GM10248 (cell line): Measurements from ENCODE around the gene COL9A2.

Experiments
- CTCF ChIA-PET: fragments of 300-600 bp; sonication (Branson Sonifier 250); formaldehyde crosslinking; extraction: SDS; loops from one replicate; lab custom pipeline; 2021; ENCODE audit warnings: antibody characterized with exemption; lab: Yijun Ruan, JAX
- POLR2A ChIA-PET: fragments of 350-650 bp; sonication (Branson Sonifier 250); formaldehyde crosslinking; extraction: SDS; loops from one replicate; lab custom pipeline; 2020; ENCODE audit warnings: antibody characterized with exemption; lab: Yijun Ruan, JAX
- DNase-seq: peaks from one replicate; pipeline ENCODE4 v3.0.0; 2012; ENCODE audit errors: extremely low spot score
- TF ChIP-seq, protein P1 (sequence below): IDR thresholded peaks from 2 replicates; pipeline ENCODE4 v1.5.1; 2012; ENCODE audit warnings: mild to moderate bottlenecking, low read depth; ENCODE audit errors: extremely low read depth, missing control alignments, control extremely low read depth

The COL9A2 gene

DNA sequence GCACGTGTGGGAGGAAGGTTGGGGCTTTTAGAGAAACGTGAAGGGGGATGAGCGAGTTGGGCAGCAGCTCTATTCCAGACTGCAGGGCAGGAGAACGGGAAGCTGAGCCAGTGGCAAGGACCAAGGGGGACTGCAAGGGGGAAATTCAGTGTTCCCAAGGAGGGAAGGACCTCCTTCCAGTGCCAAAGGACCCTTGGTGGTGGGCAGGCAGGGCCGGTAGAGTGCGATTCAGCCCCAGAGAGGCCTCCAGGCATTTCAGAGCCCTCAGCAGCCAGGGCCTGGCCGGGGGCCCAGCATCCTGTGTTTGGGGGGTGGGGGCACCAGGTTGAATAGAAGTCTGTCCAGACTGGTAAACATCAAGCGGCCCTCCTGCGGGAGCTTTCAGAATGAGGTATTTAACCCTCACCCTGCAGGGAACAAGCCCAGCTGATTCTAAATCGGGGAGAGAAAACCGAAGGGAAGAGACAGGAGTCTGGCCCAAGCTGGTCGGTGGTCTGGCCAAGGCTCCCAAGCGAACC is 2.3 kb downstream of the COL9A2 start:
- ChIA-PET CTCF (interaction anchor here (0.7 to 10.7 kb wide), 61 partner anchors 10 to 395 kb away, joined by 3 to 168 read pairs (median 5); partner anchors contain the start of genes RLF, SMAP2 and ZNF684), POLR2A (interaction anchor here (0.7 kb wide), 1 partner anchor 58 kb away, joined by 3 read pairs; the partner anchor contains the start of gene SMAP2)
- DNase-seq: no peak
- TF ChIP-seq, protein P1, sequence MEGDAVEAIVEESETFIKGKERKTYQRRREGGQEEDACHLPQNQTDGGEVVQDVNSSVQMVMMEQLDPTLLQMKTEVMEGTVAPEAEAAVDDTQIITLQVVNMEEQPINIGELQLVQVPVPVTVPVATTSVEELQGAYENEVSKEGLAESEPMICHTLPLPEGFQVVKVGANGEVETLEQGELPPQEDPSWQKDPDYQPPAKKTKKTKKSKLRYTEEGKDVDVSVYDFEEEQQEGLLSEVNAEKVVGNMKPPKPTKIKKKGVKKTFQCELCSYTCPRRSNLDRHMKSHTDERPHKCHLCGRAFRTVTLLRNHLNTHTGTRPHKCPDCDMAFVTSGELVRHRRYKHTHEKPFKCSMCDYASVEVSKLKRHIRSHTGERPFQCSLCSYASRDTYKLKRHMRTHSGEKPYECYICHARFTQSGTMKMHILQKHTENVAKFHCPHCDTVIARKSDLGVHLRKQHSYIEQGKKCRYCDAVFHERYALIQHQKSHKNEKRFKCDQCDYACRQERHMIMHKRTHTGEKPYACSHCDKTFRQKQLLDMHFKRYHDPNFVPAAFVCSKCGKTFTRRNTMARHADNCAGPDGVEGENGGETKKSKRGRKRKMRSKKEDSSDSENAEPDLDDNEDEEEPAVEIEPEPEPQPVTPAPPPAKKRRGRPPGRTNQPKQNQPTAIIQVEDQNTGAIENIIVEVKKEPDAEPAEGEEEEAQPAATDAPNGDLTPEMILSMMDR: no peak

DNA sequence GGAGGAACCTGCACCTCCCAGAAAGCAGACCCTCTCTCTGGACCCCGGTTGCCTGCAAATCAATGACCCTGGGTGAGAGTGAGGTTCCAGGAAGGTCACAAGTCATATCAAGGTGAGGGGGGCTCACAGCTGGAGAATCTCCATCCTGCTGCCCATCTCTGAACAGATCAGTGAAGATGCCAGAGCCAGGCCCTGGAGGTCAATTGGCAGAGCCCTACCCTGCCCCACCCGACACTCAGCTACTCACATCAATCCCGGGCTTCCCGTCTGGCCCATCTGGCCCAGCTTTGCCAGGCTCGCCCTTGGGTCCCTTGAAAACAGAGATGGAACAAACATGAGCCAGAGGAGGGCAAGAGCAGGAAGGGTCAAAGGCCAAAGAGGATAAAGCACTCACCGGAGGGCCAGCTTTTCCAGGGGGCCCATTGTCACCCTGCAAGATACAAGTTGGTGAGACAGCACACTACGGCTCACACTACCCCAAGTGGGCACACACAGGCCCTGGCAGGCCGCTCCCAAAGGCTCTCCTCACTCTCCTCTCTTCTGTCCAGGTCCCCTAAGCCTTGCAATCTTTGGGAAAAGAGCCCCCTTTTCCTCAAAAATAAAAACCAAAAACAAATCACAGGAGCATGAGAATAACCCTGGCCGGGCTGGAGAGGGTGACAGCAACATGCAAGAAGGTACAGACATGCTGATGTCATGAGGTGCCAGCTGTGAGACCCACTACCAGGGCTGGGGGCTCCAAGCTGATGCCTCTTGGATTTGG is 2.9 kb downstream of the COL9A2 start:
- TF ChIP-seq, protein P1: no peak
- ChIA-PET CTCF (interaction anchor here (0.7 to 10.7 kb wide), 38 partner anchors 10 to 254 kb away, joined by 3 to 168 read pairs (median 6); partner anchors contain the start of genes RLF and SMAP2), POLR2A (no interaction called here)
- DNase-seq: no peak

DNA sequence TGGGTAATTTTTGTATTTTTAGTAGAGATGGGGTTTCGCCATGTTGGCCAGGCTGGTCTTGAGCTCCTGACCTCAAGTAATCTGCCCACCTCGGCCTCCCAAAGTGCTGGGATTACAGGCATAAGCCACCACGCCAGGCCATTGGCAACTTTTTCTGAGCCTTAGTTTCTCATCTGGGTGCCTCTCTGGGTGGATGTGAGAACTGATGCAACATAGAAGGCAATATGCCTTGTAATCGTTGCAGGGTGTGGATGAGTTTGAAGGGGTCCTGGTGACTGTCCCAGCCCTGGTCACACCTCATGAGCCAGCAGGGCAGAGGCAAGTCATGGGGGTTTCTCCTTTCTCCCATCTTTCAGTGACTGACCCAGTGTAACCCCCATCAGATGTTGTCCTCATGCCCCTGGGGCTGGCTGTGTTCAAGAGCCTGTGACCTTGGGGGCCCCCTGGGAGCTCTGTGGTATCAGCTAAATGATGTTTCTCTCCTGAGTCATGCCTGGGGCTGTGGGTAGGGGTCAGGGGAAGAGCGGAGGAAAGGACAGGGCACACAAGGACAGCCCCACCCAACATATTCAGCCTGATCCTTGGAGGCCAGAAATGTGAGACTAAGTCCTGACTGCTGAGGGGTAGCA is 3.6 kb downstream of the COL9A2 start:
- TF ChIP-seq, protein P1: no peak
- ChIA-PET CTCF (interaction anchor here (1.5 to 10.7 kb wide), 9 partner anchors 11 to 230 kb away, joined by 4 to 168 read pairs (median 11); no protein-coding TSS in a partner anchor), POLR2A (interaction anchor here (0.6 kb wide), 2 partner anchors 8 to 138 kb away, joined by 3 to 5 read pairs; no protein-coding TSS in a partner anchor)
- DNase-seq: peak; percentile 38

DNA sequence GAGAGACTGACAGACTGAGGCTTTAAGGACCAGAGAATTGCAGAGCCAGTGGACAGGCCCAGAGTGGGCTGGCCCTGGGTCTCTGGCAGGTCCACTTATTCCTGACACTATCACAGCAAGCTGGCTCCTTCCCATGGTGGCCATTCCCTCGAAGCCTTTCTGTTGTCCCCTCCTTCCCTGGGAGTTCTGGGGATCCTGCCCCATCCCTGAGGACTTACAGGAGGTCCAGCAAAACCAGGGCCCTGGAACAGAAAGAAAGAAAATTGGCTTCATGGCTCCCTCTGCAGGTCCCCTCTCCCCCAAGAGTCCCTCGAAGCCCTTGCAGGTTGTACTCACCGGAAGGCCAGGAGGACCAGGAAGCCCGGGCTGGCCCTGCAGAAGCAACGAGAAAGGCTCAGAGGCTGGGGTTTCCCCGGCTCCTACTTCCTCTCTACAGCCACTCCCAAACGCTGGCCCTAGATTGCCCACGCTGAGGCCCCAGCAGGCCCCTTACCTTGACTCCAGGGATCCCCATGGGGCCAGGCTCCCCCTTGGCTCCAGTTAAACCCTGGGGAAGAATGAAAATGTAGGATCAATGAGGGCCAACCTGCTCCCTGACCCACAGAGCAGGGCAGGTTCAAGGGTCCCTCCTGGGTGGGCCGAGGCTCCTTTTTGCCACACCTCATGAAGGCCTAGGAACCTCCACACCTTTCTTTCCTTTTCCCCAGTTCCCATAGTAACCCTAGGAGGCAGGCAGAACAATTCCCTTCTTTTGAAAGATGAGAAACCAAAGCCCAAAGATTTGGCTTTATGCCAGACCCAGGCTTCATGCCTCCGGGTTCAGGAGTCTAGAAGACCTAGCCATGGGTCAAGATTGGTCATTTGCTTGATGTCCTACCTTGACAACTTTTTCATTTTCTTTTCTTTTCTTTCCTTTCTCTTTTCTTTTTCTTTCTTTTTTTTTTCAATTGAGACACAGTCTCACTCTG is 4.6 kb downstream of the COL9A2 start:
- peak; percentile 90 for DNase-seq
- TF ChIP-seq, protein P1: peak; percentile 29
- CTCF ChIA-PET: interaction anchor here (1.4 to 10.7 kb wide), 5 partner anchors 28 to 169 kb away, joined by 3 to 168 read pairs (median 11); no protein-coding TSS in a partner anchor
- POLR2A ChIA-PET: interaction anchor here (0.6 kb wide), 1 partner anchor 139 kb away, joined by 3 read pairs; no protein-coding TSS in a partner anchor

DNA sequence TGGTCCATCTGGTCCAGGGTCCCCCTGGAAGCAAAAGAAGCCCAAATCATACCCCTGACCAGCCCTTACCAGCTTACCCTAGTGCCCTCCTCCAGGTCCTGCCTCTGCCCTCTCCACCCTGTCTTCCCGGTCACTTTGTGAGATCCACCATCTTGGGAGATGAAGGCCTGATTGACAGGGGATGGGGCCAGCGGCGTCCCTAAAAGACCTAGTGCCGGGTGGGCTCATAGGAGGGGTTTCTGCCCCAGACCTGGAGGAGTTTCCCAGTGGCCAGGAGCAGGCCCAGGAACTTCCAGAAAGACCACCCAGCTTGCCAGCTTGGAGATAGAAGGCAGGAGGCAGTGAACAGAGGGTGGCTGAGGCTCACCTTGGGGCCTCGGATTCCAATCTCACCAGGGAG is 5.4 kb downstream of the COL9A2 start:
- DNase-seq: no peak
- TF ChIP-seq, protein P1: no peak
- ChIA-PET CTCF (interaction anchor here (0.9 to 2.9 kb wide), 4 partner anchors 27 to 167 kb away, joined by 3 to 11 read pairs (median 4); no protein-coding TSS in a partner anchor), POLR2A (no interaction called here)
